SU-DHL-6 (cell line): ENCODE results near the gene NELL1.

ENCODE experiments used
- EZH2phosphoT487 ChIP-seq: fragments of 200-600 bp; sonication (generic), shearing (Covaris generic); conservative IDR thresholded peaks from 2 replicates; pipeline ENCODE4 v1.6.1; 2018; ENCODE audit warnings: mild to moderate bottlenecking, antibody characterized with exemption, low read length, moderate library complexity, mixed read lengths
- TF ChIP-seq, protein P1 (sequence below): fragments of 200-600 bp; sonication (generic); IDR thresholded peaks from one replicate; pipeline ENCODE4 v1.5.1; 2017; ENCODE audit warnings: antibody characterized with exemption, mild to moderate bottlenecking, low read length, moderate library complexity; ENCODE audit not compliant: insufficient read depth, poor library complexity, severe bottlenecking

DNA sequence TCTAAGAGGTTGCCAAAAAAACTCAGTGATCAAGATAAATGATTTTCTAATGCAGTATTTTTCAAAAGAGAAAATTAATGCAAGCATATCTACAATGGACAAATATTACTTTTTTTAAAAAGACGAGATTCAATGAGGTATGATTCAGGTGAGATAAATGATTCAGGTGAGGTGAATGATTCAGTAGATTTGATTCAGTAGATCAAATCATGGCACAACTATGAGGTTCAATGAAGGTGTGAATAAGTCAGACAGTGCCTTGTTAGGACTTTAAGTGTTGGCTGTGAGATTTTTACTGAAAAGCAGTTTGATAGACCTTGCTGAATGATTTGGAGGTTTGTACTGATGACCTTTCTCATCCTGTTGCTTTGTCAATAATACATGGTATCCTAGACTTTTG lies 742.2 kb downstream of the NELL1 start:
- TF ChIP-seq, protein P1, sequence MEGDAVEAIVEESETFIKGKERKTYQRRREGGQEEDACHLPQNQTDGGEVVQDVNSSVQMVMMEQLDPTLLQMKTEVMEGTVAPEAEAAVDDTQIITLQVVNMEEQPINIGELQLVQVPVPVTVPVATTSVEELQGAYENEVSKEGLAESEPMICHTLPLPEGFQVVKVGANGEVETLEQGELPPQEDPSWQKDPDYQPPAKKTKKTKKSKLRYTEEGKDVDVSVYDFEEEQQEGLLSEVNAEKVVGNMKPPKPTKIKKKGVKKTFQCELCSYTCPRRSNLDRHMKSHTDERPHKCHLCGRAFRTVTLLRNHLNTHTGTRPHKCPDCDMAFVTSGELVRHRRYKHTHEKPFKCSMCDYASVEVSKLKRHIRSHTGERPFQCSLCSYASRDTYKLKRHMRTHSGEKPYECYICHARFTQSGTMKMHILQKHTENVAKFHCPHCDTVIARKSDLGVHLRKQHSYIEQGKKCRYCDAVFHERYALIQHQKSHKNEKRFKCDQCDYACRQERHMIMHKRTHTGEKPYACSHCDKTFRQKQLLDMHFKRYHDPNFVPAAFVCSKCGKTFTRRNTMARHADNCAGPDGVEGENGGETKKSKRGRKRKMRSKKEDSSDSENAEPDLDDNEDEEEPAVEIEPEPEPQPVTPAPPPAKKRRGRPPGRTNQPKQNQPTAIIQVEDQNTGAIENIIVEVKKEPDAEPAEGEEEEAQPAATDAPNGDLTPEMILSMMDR, result no peak
- no peak for TF ChIP-seq EZH2phosphoT487
